ENCODE data around the gene CEP83. TPM values are rescaled to one million over a fixed set of nuclear protein-coding genes. Genes with fewer than 3 reads are reported as not detected.

Gene CEP83
- total and polyA plus RNA-seq, 9 of the 15 experiments (the other 6 are each of a cell fraction or from before 2014, with no cell fraction given): 5.3 to 40.5 (median 31.3) TPM

GRCh38 chr12:94263011-94263811, 196.5 kb downstream of the CEP83 start:
- ChIA-PET POLR2A (interaction anchor here (0.6 to 1.2 kb wide), 2 partner anchors 9 to 1225 kb away, joined by 3 to 4 read pairs; no protein-coding TSS in a partner anchor), CTCF (ENCODE audit: low intra/inter-chr PET ratio) (no interaction called here)
- Histone ChIP-seq H3K36me3 (ENCODE audit: control insufficient read depth, insufficient read depth, low read length) (no peaks in the 10 kb centered on the region), H3K79me2 (ENCODE audit: control insufficient read depth, insufficient read depth, low read length) (no peaks in the 10 kb centered on the region), H3K4me3 (peak overlapping the region; percentile 28), H3K9ac (ENCODE audit: insufficient read depth in 1 of 2, low read depth in 2 of 2, low read length in 2 of 2) (peak overlapping the region in 1 of 2 experiments; percentile 72; a peak in 2 of 4 replicates), H3K27me3 (ENCODE audit: control insufficient read depth in 2 of 2, insufficient read depth in 2 of 2, low read length in 2 of 2) (peaks cover 28 to 46% of the 10 kb centered on the region in 2 experiments), H3K4me2 (ENCODE audit: insufficient read depth, low read length) (peak overlapping the region; percentile 79), H2AFZ (ENCODE audit: low read depth, low read length) (peak overlapping the region; percentile 79), H3K27ac (ENCODE audit: extremely low read depth, low read depth, low read length) (no peak overlapping the region; the same call in 2 of the 3 replicates), H3K9me3 (replicated peaks; ENCODE audit: control insufficient read depth, insufficient read depth, low read depth, low read length) (no peaks in the 10 kb centered on the region; the same call in 1 of the 2 replicates), H4K20me1 (replicated peaks; ENCODE audit: control insufficient read depth, insufficient read depth, low read length) (no peaks in the 10 kb centered on the region), H3K4me1 (replicated peaks in 1 of 2; ENCODE audit: control insufficient read depth in 2 of 2, insufficient read depth in 2 of 2, low read length in 2 of 2) (peaks cover 10 to 11% of the 10 kb centered on the region in 2 experiments; a peak in 4 of 5 replicates), H3K9me1 (ENCODE audit: control insufficient read depth, insufficient read depth, low read length) (no peaks in the 10 kb centered on the region)
- in situ Hi-C loops (cut with MboI): no loop called here
- FAIRE-seq (no peak), ATAC-seq (peak; percentile 29; the same call in 2 of the 3 replicates), DNase-seq (ENCODE audit: extremely low read depth in 1 of 4, low spot score in 3 of 4) (peak in 1 of 4 experiments; percentile 20)
- 25% methylated on average over 6 of the region's 14 CpGs for WGBS (ENCODE audit: insufficient coverage, low coverage, missing lambda C conversion rate)
- intact Hi-C loops (cut with micrococcal nuclease): no loop called here
- no TSS peak for BruUV-seq (replicated peaks)
- TF ChIP-seq ID3 (CRISPR knock-in tag; IDR thresholded peaks at IDR 0.05): no peak
- no peak for TF ChIP-seq ID3 (tag; IDR thresholded peaks at IDR 0.05)
- peak; percentile 45; the same call in 1 of the 2 replicates for TF ChIP-seq ZNF766 (CRISPR knock-in tag; conservative IDR thresholded peaks at IDR 0.05)
- no peak for TF ChIP-seq KAT2B (IDR thresholded peaks at IDR 0.05; ENCODE audit: low read depth, low read length)
- TF ChIP-seq NONO (IDR thresholded peaks at IDR 0.05; ENCODE audit: low read depth in 2 of 2, low read length in 1 of 2): no peak
- TF ChIP-seq EGR1 (conservative IDR thresholded peaks at IDR 0.05): 0 out of 2 replicates have a peak, but pooled peaks have one; percentile 7
- no peak for TF ChIP-seq IRF9 (tag; IDR thresholded peaks at IDR 0.05)
- TF ChIP-seq THRB (CRISPR knock-in tag; conservative IDR thresholded peaks at IDR 0.05): no peak
- no peak for TF ChIP-seq EWSR1 (IDR thresholded peaks at IDR 0.05; ENCODE audit: borderline replicate concordance, low read depth, partially characterized antibody)
- no peak for TF ChIP-seq ZNF695 (CRISPR knock-in tag; IDR thresholded peaks at IDR 0.05)
- no peak for TF ChIP-seq MEF2A (IDR thresholded peaks at IDR 0.05; ENCODE audit: control insufficient read depth, low read depth, low read length)
- TF ChIP-seq RBM15 (IDR thresholded peaks at IDR 0.05; ENCODE audit: insufficient read depth, low read length): no peak
- no peak for TF ChIP-seq E4F1 (CRISPR knock-in tag; IDR thresholded peaks at IDR 0.05; ENCODE audit: borderline replicate concordance)
- no peak for TF ChIP-seq KDM5B (IDR thresholded peaks at IDR 0.05; ENCODE audit: insufficient replicate concordance, low read depth, low read length)
- no peak for TF ChIP-seq ZNF76 (CRISPR knock-in tag; IDR thresholded peaks at IDR 0.05; ENCODE audit: borderline replicate concordance)

All from K562 (cell line).